Ovary (tissue), 3 donors: ENCODE measurements around the gene TMEM59L.

Source experiments
- CTCF ChIP-seq, 3 donors: fragments of 450-650 bp in 2 of 3; fragments of 200-600 bp in 1 of 3; IDR thresholded peaks; one replicate each; pipeline versions ENCODE4 v1.5.1 to v1.8.0; 2016 to 2022; ENCODE audit warnings: antibody characterized with exemption in 3 of 3, mild to moderate bottlenecking in 1 of 3
- EP300 ChIP-seq: sonication (generic); formaldehyde crosslinking; IDR thresholded peaks from one replicate; pipeline ENCODE4 v1.6.1; 2017; ENCODE audit warnings: antibody characterized with exemption
- donor health status: DM: no; HTN: no; CAD: no.

GRCh38 chr19:18668252-18668631 lies 55.6 kb downstream of the TMEM59L start:
- TF ChIP-seq CTCF (IDR thresholded peaks at IDR 0.05) (no peak), EP300 (no peak)
